GM19023 (cell line): ENCODE results near the gene TXNDC9.
"Not testable (repeated sequence)": the region's sequence is repeated elsewhere in the genome, so short reads cannot be mapped to it uniquely, and the experiment has no call there.

ENCODE experiments used
- ATAC-seq: cut with Tn5 transposase; IDR thresholded peaks from one replicate; pipeline ENCODE4 v1.9.1; 2021; ENCODE audit warnings: mild to moderate bottlenecking, moderate library complexity; ENCODE audit not compliant: unreplicated experiment

The TXNDC9 gene

GRCh38 chr2:99335911-99336803 lies at the start of gene TXNDC9:
TXNDC9 (minus strand) TSS chr2:99336333; CDS start chr2:99333210, 3,123 bp downstream.
- peak; percentile 77 for ATAC-seq

GRCh38 chr2:99382143-99382542 lies 46.0 kb upstream of the TXNDC9 start:
- ATAC-seq: no peak

GRCh38 chr2:99380376-99381010 lies 44.4 kb upstream of the TXNDC9 start:
- ATAC-seq: no peak

- ATAC-seq: no peak
Measured at GRCh38 chr2:99377879-99378278, 41.7 kb upstream of the TXNDC9 start.

- ATAC-seq: no peak
Measured at GRCh38 chr2:99376254-99376864, 40.2 kb upstream of the TXNDC9 start.

- no peak for ATAC-seq
Measured at GRCh38 chr2:99374747-99375146, 38.6 kb upstream of the TXNDC9 start.

GRCh38 chr2:99373144-99373543 lies 37.0 kb upstream of the TXNDC9 start:
- no peak for ATAC-seq

- not testable (repeated sequence) for ATAC-seq
Measured at GRCh38 chr2:99368854-99369253, 32.7 kb upstream of the TXNDC9 start.

- no peak for ATAC-seq
Measured at GRCh38 chr2:99365661-99366060, 29.5 kb upstream of the TXNDC9 start.

GRCh38 chr2:99356853-99357252 lies 20.7 kb upstream of the TXNDC9 start:
- ATAC-seq: no peak

- not testable (repeated sequence) for ATAC-seq
Measured at GRCh38 chr2:99354825-99355224, 18.7 kb upstream of the TXNDC9 start.

GRCh38 chr2:99354070-99354469 lies 17.9 kb upstream of the TXNDC9 start:
- ATAC-seq: no peak

GRCh38 chr2:99350194-99350593 lies 14.1 kb upstream of the TXNDC9 start:
- ATAC-seq: no peak

GRCh38 chr2:99348173-99348572 lies 12.0 kb upstream of the TXNDC9 start:
- ATAC-seq: no peak

GRCh38 chr2:99346218-99346617 lies 10.1 kb upstream of the TXNDC9 start:
- no peak for ATAC-seq

- not testable (repeated sequence) for ATAC-seq
Measured at GRCh38 chr2:99345446-99345845, 9.3 kb upstream of the TXNDC9 start.

GRCh38 chr2:99342536-99342935 lies 6.4 kb upstream of the TXNDC9 start:
- ATAC-seq: no peak

GRCh38 chr2:99340669-99341236 lies 4.6 kb upstream of the TXNDC9 start:
- ATAC-seq: no peak

GRCh38 chr2:99338029-99338585 lies 2.0 kb upstream of the TXNDC9 start:
- no peak for ATAC-seq

GRCh38 chr2:99337113-99338028 lies 1.2 kb upstream of the TXNDC9 start, which contains the start of gene EIF5B:
EIF5B (plus strand) TSS chr2:99337389; CDS start chr2:99337555, 166 bp downstream.
- peak; percentile 57 for ATAC-seq
